Panc1 (cell line): Measurements from ENCODE around the gene RRP1.

Experiments
- CTCF ChIP-seq: fragments of 450-650 bp; IDR thresholded peaks from 2 replicates; pipeline ENCODE4 v1.5.1; 2017; ENCODE audit warnings: mild to moderate bottlenecking
- REST ChIP-seq, 2 experiments: IDR thresholded peaks; 2 replicates each; pipeline ENCODE4 v1.6.1; 2011 to 2012; ENCODE audit warnings: low read depth in 2 of 2, control low read depth in 1 of 2, low read length in 1 of 2, mild to moderate bottlenecking in 1 of 2, moderate library complexity in 1 of 2; ENCODE audit not compliant: insufficient read depth in 1 of 2

DNA sequence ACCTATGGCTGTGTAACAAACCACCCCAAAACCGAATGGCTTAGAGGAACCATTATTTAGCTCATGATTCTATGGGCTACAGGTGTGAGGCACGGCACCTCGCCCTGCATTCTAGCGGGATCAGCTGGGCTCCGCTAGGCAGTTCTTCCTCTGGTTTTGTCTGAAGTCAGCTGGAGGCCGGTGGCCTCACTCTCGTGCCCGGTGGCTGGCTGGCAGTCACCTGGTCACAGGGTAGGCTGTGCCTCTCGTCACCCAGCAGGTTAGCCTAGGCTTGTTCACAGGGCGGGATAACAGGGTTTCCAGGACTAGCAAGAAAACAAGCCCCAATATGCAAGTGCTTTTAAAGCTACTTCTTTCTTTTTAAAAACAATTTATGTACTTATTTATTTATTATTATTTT lies 59.4 kb downstream of the RRP1 start:
- TF ChIP-seq CTCF (no peak), REST (IDR thresholded peaks at IDR 0.05; ENCODE audit: insufficient read depth in 1 of 2, low read depth in 2 of 2, low read length in 1 of 2) (no peak)
